Right lobe of liver (tissue), 4 donors: ENCODE data around the gene SLC9C1.

Source experiments
- POLR2A ChIP-seq: fragments of 450-650 bp; IDR thresholded peaks from one replicate; pipeline ENCODE4 v1.6.1; 2017; ENCODE audit warnings: antibody characterized with exemption, mild to moderate bottlenecking
- TF ChIP-seq, protein P1 (sequence below), 4 donors: fragments of 200-600 bp in 3 of 4; fragments of 450-650 bp in 1 of 4; IDR thresholded peaks; one replicate each; pipeline versions ENCODE4 v1.5.1 to v1.8.0; 2016 to 2022; ENCODE audit warnings: antibody characterized with exemption in 4 of 4, mild to moderate bottlenecking in 2 of 4
- donor health status: DM: no; HTN: no; CAD: no.
- donor health status: DM: no; HTN: no; CAD: no.
- donor health status: DM: no; HTN: yes; CAD: no.

DNA sequence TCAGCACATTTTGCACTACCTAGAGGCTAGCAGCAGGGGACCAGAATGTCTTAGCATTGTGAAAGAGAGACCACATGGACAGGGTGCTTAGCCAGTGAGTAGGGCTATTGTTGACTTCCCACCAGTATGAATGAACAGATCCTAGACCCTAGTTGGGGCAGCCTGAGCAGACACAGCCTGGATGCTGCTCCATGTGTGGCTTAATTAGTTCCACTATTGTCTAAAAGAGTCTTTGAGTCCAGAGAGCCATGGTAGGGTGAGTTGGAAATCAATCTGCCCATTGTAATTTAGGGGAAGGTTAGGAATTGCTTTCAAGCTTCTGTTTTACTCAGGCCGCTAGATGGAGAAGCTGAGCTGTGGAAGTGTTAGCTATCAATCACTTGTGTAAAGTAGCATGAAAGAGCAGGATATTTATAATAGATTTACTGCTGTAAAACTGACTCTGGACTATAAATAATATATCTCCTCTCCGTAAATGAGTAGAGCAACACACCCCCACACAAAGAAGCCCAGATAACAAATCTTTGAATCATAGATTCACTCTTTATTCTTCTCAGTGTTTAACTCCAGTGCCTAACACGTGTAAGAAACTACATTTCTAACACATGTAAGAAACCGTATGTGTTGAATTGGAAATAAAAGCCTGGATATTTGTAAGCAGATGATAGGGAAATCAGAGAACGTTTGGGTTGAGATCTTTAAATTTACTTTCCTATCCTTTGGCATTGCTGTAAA lies 156.9 kb downstream of the SLC9C1 start:
- TF ChIP-seq, protein P1, sequence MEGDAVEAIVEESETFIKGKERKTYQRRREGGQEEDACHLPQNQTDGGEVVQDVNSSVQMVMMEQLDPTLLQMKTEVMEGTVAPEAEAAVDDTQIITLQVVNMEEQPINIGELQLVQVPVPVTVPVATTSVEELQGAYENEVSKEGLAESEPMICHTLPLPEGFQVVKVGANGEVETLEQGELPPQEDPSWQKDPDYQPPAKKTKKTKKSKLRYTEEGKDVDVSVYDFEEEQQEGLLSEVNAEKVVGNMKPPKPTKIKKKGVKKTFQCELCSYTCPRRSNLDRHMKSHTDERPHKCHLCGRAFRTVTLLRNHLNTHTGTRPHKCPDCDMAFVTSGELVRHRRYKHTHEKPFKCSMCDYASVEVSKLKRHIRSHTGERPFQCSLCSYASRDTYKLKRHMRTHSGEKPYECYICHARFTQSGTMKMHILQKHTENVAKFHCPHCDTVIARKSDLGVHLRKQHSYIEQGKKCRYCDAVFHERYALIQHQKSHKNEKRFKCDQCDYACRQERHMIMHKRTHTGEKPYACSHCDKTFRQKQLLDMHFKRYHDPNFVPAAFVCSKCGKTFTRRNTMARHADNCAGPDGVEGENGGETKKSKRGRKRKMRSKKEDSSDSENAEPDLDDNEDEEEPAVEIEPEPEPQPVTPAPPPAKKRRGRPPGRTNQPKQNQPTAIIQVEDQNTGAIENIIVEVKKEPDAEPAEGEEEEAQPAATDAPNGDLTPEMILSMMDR (IDR thresholded peaks at IDR 0.05): peak; percentile 26 to 60 (median 50)
- no peak for TF ChIP-seq POLR2A
